ENCODE data around the gene PASK.
"Not testable (repeated sequence)": the region's sequence is repeated elsewhere in the genome, so short reads cannot be mapped to it uniquely, and the experiment has no call there.

Gene PASK

GRCh38 chr2:241148891-241149674 is at the start of gene PASK:
TSS of gene PASK (minus strand) at chr2:241149472. CDS start at chr2:241143032, 6,440 bp downstream.
- DNase-seq (ENCODE audit: low read depth, low spot score), result peak; percentile 72

GRCh38 chr2:241198381-241199279 is 49.4 kb upstream of the PASK start:
- no peak for DNase-seq (ENCODE audit: low read depth, low spot score)

DNA sequence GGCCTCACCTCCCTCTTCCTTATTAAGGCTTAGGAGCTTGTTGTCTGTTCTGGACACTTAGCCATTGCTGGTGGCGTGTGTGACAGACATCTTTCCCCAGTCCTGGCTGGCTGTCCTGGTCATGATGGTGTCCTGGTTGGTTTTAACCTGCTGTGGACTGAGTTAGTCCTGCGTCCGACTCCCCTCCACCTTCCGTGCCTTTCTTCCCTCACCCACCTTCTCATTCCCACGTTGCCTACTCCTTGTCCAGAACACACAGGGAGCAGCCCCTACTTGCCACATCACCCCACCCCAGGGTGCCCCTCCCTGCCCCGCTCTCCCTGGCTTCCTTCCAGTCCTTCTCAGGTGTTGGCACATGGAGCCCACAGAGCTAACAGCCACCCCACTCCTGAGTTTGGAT is 48.7 kb upstream of the PASK start:
- DNase-seq (ENCODE audit: low read depth, low spot score), result no peak

- not testable (repeated sequence) for DNase-seq (ENCODE audit: low read depth, low spot score)
Observed at GRCh38 chr2:241197246-241197645, 48.0 kb upstream of the PASK start.

DNA sequence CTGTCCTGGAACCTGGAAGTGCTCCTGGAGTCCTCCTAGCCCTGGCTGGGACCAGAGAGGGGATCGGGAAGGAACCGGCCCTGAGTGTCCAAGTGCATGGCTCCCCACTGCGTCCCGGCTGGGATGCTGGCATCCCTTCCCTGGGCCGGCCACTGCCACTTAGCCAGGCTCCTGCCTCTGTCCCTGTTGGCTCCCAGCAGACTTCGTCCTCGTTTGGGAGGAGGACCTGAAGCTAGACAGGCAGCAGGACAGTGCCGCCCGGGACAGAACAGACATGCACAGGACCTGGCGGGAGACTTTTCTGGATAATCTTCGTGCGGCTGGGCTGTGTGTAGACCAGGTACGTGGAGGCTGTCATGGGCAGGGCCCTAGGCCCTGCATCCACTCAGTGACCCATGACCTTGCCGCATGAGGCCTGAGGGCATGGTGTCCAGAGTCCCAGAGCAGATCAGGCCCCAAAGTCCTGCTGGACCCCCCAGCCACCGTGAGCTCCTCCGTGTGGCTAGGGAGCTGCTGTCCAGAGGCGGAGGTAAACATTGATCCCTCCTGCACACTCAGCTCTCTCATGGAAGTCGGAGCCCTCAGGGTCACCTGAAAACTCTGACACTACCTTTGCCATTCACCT is 46.3 kb upstream of the PASK start:
- no peak for DNase-seq (ENCODE audit: low read depth, low spot score)

DNA sequence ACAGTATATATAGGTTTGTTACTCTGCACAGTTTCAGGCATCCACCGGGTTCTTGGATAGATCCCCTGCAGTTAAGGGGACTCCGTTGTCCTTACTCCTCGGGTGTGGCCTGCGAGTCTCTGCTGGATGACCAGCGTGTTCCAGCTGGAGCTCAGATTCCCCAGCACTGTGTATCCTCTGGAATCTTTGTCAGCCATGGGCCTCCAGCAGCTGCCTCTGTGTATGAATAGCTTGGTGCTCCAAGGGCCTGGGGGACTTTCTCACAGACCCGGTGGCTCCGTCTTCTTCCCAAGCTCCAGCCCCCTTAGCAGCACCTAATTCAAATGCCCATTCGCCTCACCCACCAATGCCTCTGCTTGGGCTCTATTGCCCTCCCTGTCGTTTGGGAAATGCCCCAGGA is 45.5 kb upstream of the PASK start:
- DNase-seq (ENCODE audit: low read depth, low spot score), result no peak

DNA sequence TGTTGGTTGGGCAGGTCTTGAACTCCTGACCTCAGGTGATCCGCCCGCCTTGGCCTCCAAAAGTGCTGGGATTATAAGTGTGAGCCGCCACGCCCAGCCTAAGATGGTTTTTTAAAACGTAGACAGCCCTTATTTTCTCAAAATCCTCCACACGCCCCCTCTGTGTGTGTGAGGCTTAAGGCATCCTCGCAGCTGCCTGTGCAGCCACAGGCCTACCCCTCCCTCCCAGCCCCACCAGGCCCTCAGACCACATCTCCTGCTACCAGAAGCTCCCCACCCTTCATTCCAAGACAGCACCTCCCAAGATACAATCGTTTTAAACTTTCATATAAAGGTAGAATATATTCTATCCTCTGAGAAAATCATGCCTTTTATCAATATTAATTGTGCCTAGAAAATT is 44.0 kb upstream of the PASK start:
- DNase-seq (ENCODE audit: low read depth, low spot score), result no peak

DNA sequence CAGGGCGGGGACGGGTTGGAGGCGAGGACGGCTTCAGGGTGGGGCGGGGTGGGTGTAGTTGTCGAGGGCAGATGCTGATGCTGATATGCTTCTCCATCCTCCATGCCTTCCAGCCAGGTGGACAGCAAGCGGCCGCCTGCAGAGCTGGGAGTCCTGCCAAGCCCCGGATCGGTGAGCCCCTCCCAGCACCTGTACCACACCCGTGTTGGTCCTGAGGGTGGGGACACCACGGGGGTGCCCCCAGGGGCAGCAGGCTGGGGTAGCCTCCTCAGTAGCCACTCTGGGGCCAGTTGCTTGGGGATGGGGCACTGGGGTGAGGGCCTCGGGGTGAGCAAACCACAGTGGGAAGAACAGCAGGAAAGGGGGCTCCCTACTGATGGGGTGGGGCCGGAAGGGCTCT is 41.8 kb upstream of the PASK start:
- no peak for DNase-seq (ENCODE audit: low read depth, low spot score)

- DNase-seq (ENCODE audit: low read depth, low spot score), result no peak
Observed at GRCh38 chr2:241190291-241190981, 41.2 kb upstream of the PASK start.

GRCh38 chr2:241189856-241190201 is 40.6 kb upstream of the PASK start:
- DNase-seq (ENCODE audit: low read depth, low spot score), result no peak

DNA sequence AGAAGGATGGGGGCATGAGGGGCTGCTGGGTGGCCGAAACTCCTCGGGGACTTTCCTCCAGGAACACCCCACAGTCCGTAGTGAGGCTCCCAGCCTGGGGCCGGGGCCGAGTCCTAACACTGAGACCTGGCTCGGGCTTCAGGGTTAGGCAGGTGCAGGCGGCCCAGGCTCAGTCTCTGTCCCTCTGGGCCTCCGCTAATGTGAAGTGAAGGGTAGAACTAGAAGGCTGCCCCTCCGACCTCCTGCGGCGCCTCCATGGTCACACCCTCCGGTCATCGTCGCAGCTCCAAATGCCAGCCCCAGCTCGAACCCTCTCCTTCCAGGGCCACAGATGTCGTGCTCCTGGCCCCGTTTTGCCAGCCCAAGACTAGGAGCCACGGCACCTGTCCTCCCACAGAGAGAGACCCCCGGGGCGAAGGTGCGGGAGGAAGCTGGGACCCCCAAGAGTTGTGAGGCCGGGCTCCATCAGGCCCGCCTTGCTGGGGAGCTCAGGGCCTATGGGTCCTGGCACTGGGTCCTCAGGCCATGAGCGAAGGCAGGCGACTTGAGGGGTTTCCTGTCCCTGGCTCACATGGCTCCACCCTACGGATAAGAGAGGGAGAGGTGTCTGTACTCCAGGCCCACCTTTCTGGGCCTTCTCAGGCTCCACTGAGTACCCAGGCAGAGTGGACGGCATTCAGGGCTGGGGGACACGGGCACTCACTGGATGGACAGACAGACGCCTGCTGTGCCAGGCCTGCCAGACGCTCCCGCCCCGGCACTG is 40.0 kb upstream of the PASK start:
- no peak for DNase-seq (ENCODE audit: low read depth, low spot score)

GRCh38 chr2:241188361-241189092 is 39.3 kb upstream of the PASK start, which contains the start of gene ANO7:
TSS of gene ANO7 (plus strand) at chr2:241188677. CDS start at chr2:241190064, 1,387 bp downstream.
- DNase-seq (ENCODE audit: low read depth, low spot score), result no peak

DNA sequence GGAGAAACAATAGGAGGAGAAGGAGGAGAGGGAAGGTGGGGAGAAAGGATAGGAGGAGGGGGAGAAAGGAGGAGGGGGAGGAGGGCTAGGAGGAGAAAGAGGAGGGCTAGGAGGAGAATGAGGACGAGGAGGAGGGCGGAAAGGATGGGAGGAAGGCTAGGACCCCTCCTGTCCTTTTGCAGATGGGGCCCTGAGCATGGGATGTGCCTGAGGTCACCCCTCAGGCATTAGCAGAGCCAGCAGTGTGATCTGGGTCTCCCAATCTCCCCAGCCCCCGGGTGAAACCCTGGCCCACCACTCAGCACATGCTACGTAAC is 38.6 kb upstream of the PASK start:
- DNase-seq (ENCODE audit: low read depth, low spot score), result no peak

GRCh38 chr2:241187101-241187917 is 38.0 kb upstream of the PASK start:
- no peak for DNase-seq (ENCODE audit: low read depth, low spot score)

GRCh38 chr2:241185961-241186360 is 36.7 kb upstream of the PASK start:
- DNase-seq (ENCODE audit: low read depth, low spot score), result no peak

DNA sequence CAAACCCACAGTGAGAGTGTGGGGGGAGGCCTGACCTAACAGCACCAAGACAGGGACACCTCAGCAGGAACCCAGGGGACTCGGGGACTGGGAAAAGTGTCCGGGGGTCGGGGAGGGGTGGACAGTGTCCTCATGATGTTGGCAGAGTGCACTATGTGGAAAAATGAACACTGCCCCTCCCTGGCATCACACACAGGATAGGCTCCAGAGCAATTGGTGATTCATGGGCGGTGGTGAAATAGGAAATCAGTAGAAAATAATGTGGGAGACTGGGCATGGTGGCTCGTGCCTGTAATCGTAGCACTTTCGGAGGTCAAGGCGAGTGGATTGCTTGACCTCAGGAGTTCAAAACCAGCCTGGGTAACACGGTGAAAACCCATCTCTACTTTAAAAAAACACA is 35.6 kb upstream of the PASK start:
- DNase-seq (ENCODE audit: low read depth, low spot score), result no peak

GRCh38 chr2:241183221-241183620 is 33.9 kb upstream of the PASK start:
- DNase-seq (ENCODE audit: low read depth, low spot score), result no peak

DNA sequence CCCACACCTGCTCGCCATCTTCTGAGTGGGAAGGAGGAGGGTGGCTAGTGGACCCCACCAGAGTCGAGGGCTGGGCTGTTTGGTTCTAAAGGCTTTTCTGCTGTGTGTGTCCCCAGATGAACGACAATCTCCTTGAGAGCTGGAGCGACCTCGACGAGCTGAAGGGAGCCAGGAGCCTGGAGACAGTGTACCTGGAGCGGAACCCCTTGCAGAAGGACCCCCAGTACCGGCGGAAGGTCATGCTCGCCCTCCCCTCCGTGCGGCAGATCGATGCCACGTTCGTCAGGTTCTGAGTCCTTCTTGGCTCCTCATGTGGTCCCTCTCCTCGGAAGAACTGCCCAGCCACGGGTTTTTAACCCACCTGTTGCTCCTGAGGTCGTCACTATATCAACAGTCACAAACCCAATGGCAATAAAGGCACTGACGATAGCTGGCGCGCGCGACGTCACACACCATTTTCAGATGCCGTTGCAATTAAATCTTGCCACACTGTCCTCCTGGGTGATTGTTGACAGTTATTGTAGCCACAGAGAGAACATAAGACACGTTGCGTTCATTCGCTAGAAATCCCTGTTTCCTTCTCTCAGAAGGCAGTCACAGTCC is 33.4 kb upstream of the PASK start:
- DNase-seq (ENCODE audit: low read depth, low spot score), result no peak

GRCh38 chr2:241182126-241182525 is 32.9 kb upstream of the PASK start:
- no peak for DNase-seq (ENCODE audit: low read depth, low spot score)

All from smooth muscle cell of the brain vasculature (primary cell).